ENCODE data around the gene PLS1. TPM values are rescaled to one million over a fixed set of nuclear protein-coding genes. Genes with fewer than 3 reads are reported as not detected.

Gene PLS1
- total and polyA plus RNA-seq, 2 of the 8 experiments (the other 6 are each of a cell fraction or from before 2014, with no cell fraction given) = 18.7 to 44.7 TPM

- Histone ChIP-seq H2AFZ (ENCODE audit: low read length) (peak overlapping the region; percentile 53; the same call in 1 of the 2 replicates), H3K23me2 (ENCODE audit: low read depth, low read length) (peaks cover 2% of the 10 kb centered on the region; the same call in 1 of the 2 replicates), H3K23ac (ENCODE audit: insufficient read length) (no peak overlapping the region), H4K91ac (replicated peaks; ENCODE audit: insufficient read length, low read length) (no peak overlapping the region), H3K79me2 (ENCODE audit: control insufficient read depth in 1 of 2, insufficient read depth in 2 of 2, low read length in 2 of 2) (peaks cover 0 to 31% of the 10 kb centered on the region in 2 experiments; a peak in 2 of 4 replicates), H2AK5ac (ENCODE audit: low read depth, low read length) (no peak overlapping the region), H3K27me3 (replicated peaks in 1 of 4; ENCODE audit: control insufficient read depth in 3 of 4, extremely low read depth in 1 of 4, insufficient read depth in 3 of 4, low read length in 3 of 4) (no peaks in the 10 kb centered on the region; a peak in 1 of 7 replicates), H4K5ac (ENCODE audit: insufficient read length, low read depth, low read length) (no peak overlapping the region), H3K4ac (replicated peaks; ENCODE audit: insufficient read length, low read depth, low read length) (no peak overlapping the region), H3K9me3 (ENCODE audit: insufficient read depth in 2 of 2, low read depth in 1 of 2, low read length in 1 of 2) (no peaks in the 10 kb centered on the region), H2BK15ac (ENCODE audit: low read length) (no peak overlapping the region), H3K4me1 (replicated peaks in 1 of 4; ENCODE audit: control insufficient read depth in 3 of 4, insufficient read depth in 4 of 4, low read length in 3 of 4) (0 out of 7 replicates have a peak, but pooled peaks cover 0 to 2% (median 0%) of the 10 kb centered on the region in 4 experiments), H3K9ac (replicated peaks in 1 of 4; ENCODE audit: extremely low read depth in 1 of 4, low read depth in 3 of 4, low read length in 3 of 4) (peak overlapping the region; percentile 71 to 95 (median 86)), H3K18ac (ENCODE audit: extremely low read depth, low read length) (no peak overlapping the region), H4K20me1 (replicated peaks in 1 of 2; ENCODE audit: control insufficient read depth in 1 of 2, insufficient read depth in 2 of 2, low read length in 2 of 2) (peaks cover 0 to 1% of the 10 kb centered on the region in 2 experiments), H3K36me3 (ENCODE audit: control insufficient read depth in 2 of 4, insufficient read depth in 4 of 4, low read length in 3 of 4) (no peaks in the 10 kb centered on the region; a peak in 1 of 8 replicates), H4K8ac (ENCODE audit: extremely low read depth, insufficient read depth, low read length) (no peak overlapping the region), H3K79me1 (ENCODE audit: low read depth, low read length) (no peaks in the 10 kb centered on the region), H2BK120ac (replicated peaks; ENCODE audit: low read depth, low read length) (no peak overlapping the region), H3K56ac (replicated peaks; ENCODE audit: insufficient read length, low read depth, low read length) (peak overlapping the region; percentile 66), H2BK20ac (ENCODE audit: low read length) (no peak overlapping the region), H3K14ac (ENCODE audit: insufficient read length) (no peak overlapping the region), H3K4me2 (ENCODE audit: insufficient read depth in 1 of 2, low read depth in 2 of 2, low read length in 2 of 2) (peak overlapping the region; percentile 68 to 81), H3K27ac (ENCODE audit: low read depth, low read length) (no peak overlapping the region), H2BK12ac (ENCODE audit: low read depth, low read length) (no peak overlapping the region), H3K4me3 (ENCODE audit: extremely low read depth in 1 of 4, insufficient read depth in 2 of 4, low read depth in 3 of 4, low read length in 4 of 4) (peak overlapping the region; percentile 79 to 93 (median 92)), H2BK5ac (ENCODE audit: low read depth, low read length) (no peak overlapping the region)
- POLR2A ChIA-PET (ENCODE audit: partially characterized antibody) = interaction anchor here (0.6 to 2.0 kb wide), 5 partner anchors 8 to 147 kb away, joined by 3 to 9 read pairs (median 4); partner anchors contain the start of gene ATR
- CTCF ChIA-PET (ENCODE audit: partially characterized antibody) = interaction anchor here (1.2 kb wide), 1 partner anchor 8 kb away, joined by 3 read pairs; no protein-coding TSS in a partner anchor
- no peak for FAIRE-seq
- no peak for DNase-seq (ENCODE audit: low read depth in 1 of 2, low spot score in 2 of 2)
- WGBS, 2 experiments (ENCODE audit: extremely low coverage in 1 of 2, insufficient coverage in 1 of 2, insufficient read length in 1 of 2, insufficient replicate concordance in 2 of 2, low coverage in 1 of 2, low lambda C conversion rate in 2 of 2, missing lambda C conversion rate in 1 of 2) = 36% methylated on average over 5 of the region's 5 CpGs; no CpG with 5 or more reads in 1 of the 2 experiments
- TF ChIP-seq POU5F1 (IDR thresholded peaks at IDR 0.05; ENCODE audit: low read depth, low read length) = no peak
- no peak for TF ChIP-seq TCF12 (IDR thresholded peaks at IDR 0.05; ENCODE audit: low read depth, low read length)
- no peak for TF ChIP-seq KDM4A (IDR thresholded peaks at IDR 0.05; ENCODE audit: low read depth, low read length, severe bottlenecking)
- no peak for TF ChIP-seq KDM5A (IDR thresholded peaks at IDR 0.05; ENCODE audit: low read length)
- TF ChIP-seq GTF2F1 (IDR thresholded peaks at IDR 0.05; ENCODE audit: borderline replicate concordance, low read depth, low read length) = no peak
- no peak for TF ChIP-seq POLR2AphosphoS5 (IDR thresholded peaks at IDR 0.05; ENCODE audit: low read depth, low read length)
- TF ChIP-seq RNF2 (IDR thresholded peaks at IDR 0.05; ENCODE audit: borderline replicate concordance, low read depth, low read length, missing control alignments, poor library complexity, severe bottlenecking) = no peak
- no peak for TF ChIP-seq HDAC6 (IDR thresholded peaks at IDR 0.05; ENCODE audit: low read depth, low read length)
- no peak for TF ChIP-seq PHF8 (conservative IDR thresholded peaks at IDR 0.05; ENCODE audit: low read depth, low read length)
- TF ChIP-seq KDM1A (IDR thresholded peaks at IDR 0.05; ENCODE audit: borderline replicate concordance, low read length) = no peak
These were observed 129.2 kb downstream of the PLS1 start for GRCh38 chr3:142725357-142725739.
